Measurements from ENCODE around the gene RBBP5. TPM values are rescaled to one million over a fixed set of nuclear protein-coding genes. Genes with fewer than 3 reads are reported as not detected.

Gene RBBP5
- total RNA-seq, 2 donors from 2014 or later, result 15.0 to 15.1 TPM

GRCh38 chr1:205122489-205122882 is 708 bp upstream of the RBBP5 start:
- H3K4me1 ChIP-seq (replicated peaks), result peaks cover 7% of the 10 kb centered on the region
- TF ChIP-seq, protein P1, sequence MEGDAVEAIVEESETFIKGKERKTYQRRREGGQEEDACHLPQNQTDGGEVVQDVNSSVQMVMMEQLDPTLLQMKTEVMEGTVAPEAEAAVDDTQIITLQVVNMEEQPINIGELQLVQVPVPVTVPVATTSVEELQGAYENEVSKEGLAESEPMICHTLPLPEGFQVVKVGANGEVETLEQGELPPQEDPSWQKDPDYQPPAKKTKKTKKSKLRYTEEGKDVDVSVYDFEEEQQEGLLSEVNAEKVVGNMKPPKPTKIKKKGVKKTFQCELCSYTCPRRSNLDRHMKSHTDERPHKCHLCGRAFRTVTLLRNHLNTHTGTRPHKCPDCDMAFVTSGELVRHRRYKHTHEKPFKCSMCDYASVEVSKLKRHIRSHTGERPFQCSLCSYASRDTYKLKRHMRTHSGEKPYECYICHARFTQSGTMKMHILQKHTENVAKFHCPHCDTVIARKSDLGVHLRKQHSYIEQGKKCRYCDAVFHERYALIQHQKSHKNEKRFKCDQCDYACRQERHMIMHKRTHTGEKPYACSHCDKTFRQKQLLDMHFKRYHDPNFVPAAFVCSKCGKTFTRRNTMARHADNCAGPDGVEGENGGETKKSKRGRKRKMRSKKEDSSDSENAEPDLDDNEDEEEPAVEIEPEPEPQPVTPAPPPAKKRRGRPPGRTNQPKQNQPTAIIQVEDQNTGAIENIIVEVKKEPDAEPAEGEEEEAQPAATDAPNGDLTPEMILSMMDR (IDR thresholded peaks at IDR 0.05), result no peak
- TF ChIP-seq POLR2A (IDR thresholded peaks at IDR 0.05), result no peak
- no peak for TF ChIP-seq POLR2AphosphoS5 (IDR thresholded peaks at IDR 0.05)
- WGBS, result 19% methylated on average over 9 of the region's 9 CpGs
- no peaks in the 10 kb centered on the region for H3K36me3 ChIP-seq
- H3K27me3 ChIP-seq (replicated peaks; ENCODE audit: insufficient read depth), result no peaks in the 10 kb centered on the region
- peak overlapping the region; percentile 92 to 93 for H3K27ac ChIP-seq
- intact Hi-C loops (cut with DNase I), result loop anchor here (5.0 kb wide), 1 partner anchor 135 kb away; no protein-coding TSS in a partner anchor
- H3K9me3 ChIP-seq, result no peaks in the 10 kb centered on the region
- H3K4me3 ChIP-seq, result peak overlapping the region; percentile 71 to 87
- no peak for DNase-seq (ENCODE audit: low spot score)

GRCh38 chr1:205118752-205119151 is 3.0 kb downstream of the RBBP5 start:
- Histone ChIP-seq H3K4me1 (replicated peaks) (peaks cover 7% of the 10 kb centered on the region), H3K27ac (no peak overlapping the region), H3K36me3 (no peaks in the 10 kb centered on the region), H3K9me3 (no peaks in the 10 kb centered on the region), H3K27me3 (replicated peaks; ENCODE audit: insufficient read depth) (no peaks in the 10 kb centered on the region), H3K4me3 (no peak overlapping the region)
- WGBS, result 76% methylated on average over 2 of the region's 2 CpGs
- TF ChIP-seq POLR2AphosphoS5 (IDR thresholded peaks at IDR 0.05) (no peak), POLR2A (IDR thresholded peaks at IDR 0.05) (no peak)
- TF ChIP-seq, protein P1 (IDR thresholded peaks at IDR 0.05), result no peak
- intact Hi-C loops (cut with DNase I), result no loop called here
- DNase-seq (ENCODE audit: low spot score), result no peak

DNA sequence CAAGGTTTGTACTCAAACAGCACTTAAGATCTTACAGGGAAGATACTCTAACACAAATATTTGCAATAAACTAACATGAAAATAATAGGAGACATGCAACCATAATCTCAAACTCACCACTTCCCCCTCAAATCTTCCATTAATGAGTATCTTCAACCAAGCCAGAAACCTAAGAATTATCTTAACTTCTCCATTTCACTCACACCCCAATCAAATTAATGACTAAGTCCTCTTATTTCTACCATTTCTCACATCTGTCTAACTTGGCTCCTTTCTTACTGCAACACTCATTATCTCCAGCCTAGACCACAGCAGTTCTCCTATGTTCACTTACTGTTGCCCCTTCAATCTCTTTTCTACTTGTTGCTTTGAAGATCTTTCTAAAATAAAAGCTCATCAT is 10.4 kb downstream of the RBBP5 start:
- no peak for TF ChIP-seq POLR2AphosphoS5 (IDR thresholded peaks at IDR 0.05)
- no peak for TF ChIP-seq POLR2A (IDR thresholded peaks at IDR 0.05)
- TF ChIP-seq, protein P1 (IDR thresholded peaks at IDR 0.05), result no peak
- Histone ChIP-seq H3K36me3 (no peaks in the 10 kb centered on the region), H3K27me3 (replicated peaks; ENCODE audit: insufficient read depth) (no peaks in the 10 kb centered on the region), H3K27ac (no peak overlapping the region), H3K4me3 (no peak overlapping the region), H3K9me3 (no peaks in the 10 kb centered on the region), H3K4me1 (replicated peaks) (no peaks in the 10 kb centered on the region)
- intact Hi-C loops (cut with DNase I), result no loop called here
- DNase-seq (ENCODE audit: low spot score), result no peak

GRCh38 chr1:205109711-205110110 is 12.1 kb downstream of the RBBP5 start:
- H3K4me1 ChIP-seq (replicated peaks), result no peaks in the 10 kb centered on the region
- TF ChIP-seq, protein P1 (IDR thresholded peaks at IDR 0.05), result no peak
- TF ChIP-seq POLR2A (IDR thresholded peaks at IDR 0.05) (no peak), POLR2AphosphoS5 (IDR thresholded peaks at IDR 0.05) (no peak)
- no peak overlapping the region for H3K27ac ChIP-seq
- H3K9me3 ChIP-seq, result no peaks in the 10 kb centered on the region
- DNase-seq (ENCODE audit: low spot score), result no peak
- H3K4me3 ChIP-seq, result no peak overlapping the region
- H3K36me3 ChIP-seq, result no peaks in the 10 kb centered on the region
- 85% methylated on average over 5 of the region's 5 CpGs for WGBS
- no peaks in the 10 kb centered on the region for H3K27me3 ChIP-seq (replicated peaks; ENCODE audit: insufficient read depth)
- intact Hi-C loops (cut with DNase I), result no loop called here

- Histone ChIP-seq H3K36me3 (no peaks in the 10 kb centered on the region), H3K4me3 (no peak overlapping the region), H3K9me3 (no peaks in the 10 kb centered on the region), H3K4me1 (replicated peaks) (no peaks in the 10 kb centered on the region), H3K27me3 (replicated peaks; ENCODE audit: insufficient read depth) (no peaks in the 10 kb centered on the region), H3K27ac (no peak overlapping the region)
- no peak for DNase-seq (ENCODE audit: low spot score)
- 91% methylated on average over 1 of the region's 1 CpG for WGBS
- intact Hi-C loops (cut with DNase I), result no loop called here
- TF ChIP-seq POLR2A (IDR thresholded peaks at IDR 0.05), result no peak
- TF ChIP-seq POLR2AphosphoS5 (IDR thresholded peaks at IDR 0.05), result no peak
- TF ChIP-seq, protein P1 (IDR thresholded peaks at IDR 0.05), result no peak
Observed at GRCh38 chr1:205109269-205109668, 12.5 kb downstream of the RBBP5 start.

Data from prostate gland (tissue), 2 donors.